B cell (primary cell): ENCODE data around the gene SPRR3.

Source experiments
- EZH2 ChIP-seq: IDR thresholded peaks from 2 replicates; pipeline ENCODE4 v1.6.1; 2012; ENCODE audit warnings: borderline replicate concordance, low read depth, mild to moderate bottlenecking, moderate library complexity, low read length; ENCODE audit not compliant: insufficient read depth, poor library complexity, severe bottlenecking
- TF ChIP-seq, protein P1 (sequence below): fragments of 200-600 bp; IDR thresholded peaks from one replicate; pipeline ENCODE4 v1.8.0; 2022; ENCODE audit warnings: antibody characterized with exemption, mild to moderate bottlenecking

DNA sequence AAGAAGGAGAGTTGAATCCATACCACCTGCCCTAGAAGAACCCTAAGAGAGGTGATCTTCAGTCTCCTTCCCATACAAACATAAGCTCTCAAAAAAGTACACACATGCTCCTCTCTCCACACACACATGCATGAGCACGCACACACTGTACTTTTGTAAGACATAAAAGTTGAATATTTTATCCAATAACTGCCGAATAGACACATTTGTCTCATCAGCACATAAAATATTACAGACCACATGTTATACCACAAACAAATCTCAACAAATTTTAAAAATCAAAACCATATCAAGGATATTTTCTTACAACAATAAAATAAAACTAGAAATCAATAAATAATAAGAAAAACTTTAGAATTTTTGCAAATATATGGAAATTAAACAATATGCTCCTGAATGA, 15.0 kb upstream of the SPRR3 start:
- TF ChIP-seq, protein P1, sequence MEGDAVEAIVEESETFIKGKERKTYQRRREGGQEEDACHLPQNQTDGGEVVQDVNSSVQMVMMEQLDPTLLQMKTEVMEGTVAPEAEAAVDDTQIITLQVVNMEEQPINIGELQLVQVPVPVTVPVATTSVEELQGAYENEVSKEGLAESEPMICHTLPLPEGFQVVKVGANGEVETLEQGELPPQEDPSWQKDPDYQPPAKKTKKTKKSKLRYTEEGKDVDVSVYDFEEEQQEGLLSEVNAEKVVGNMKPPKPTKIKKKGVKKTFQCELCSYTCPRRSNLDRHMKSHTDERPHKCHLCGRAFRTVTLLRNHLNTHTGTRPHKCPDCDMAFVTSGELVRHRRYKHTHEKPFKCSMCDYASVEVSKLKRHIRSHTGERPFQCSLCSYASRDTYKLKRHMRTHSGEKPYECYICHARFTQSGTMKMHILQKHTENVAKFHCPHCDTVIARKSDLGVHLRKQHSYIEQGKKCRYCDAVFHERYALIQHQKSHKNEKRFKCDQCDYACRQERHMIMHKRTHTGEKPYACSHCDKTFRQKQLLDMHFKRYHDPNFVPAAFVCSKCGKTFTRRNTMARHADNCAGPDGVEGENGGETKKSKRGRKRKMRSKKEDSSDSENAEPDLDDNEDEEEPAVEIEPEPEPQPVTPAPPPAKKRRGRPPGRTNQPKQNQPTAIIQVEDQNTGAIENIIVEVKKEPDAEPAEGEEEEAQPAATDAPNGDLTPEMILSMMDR = no peak
- no peak for TF ChIP-seq EZH2
